GM21515 (cell line): ENCODE results near the gene LMOD2.

ENCODE experiments used
- ATAC-seq: cut with Tn5 transposase; IDR thresholded peaks from one replicate; pipeline ENCODE4 v1.9.1; 2021; ENCODE audit not compliant: unreplicated experiment

LMOD2 gene

GRCh38 chr7:123637878-123638277 is 17.8 kb upstream of the LMOD2 start:
- ATAC-seq: no peak

- no peak for ATAC-seq
Observed at GRCh38 chr7:123639631-123640030, 16.0 kb upstream of the LMOD2 start.

- ATAC-seq: no peak
Observed at GRCh38 chr7:123640583-123640982, 15.1 kb upstream of the LMOD2 start.

- no peak for ATAC-seq
Observed at GRCh38 chr7:123641901-123642300, 13.8 kb upstream of the LMOD2 start.

- no peak for ATAC-seq
Observed at GRCh38 chr7:123643495-123644441, 11.9 kb upstream of the LMOD2 start.

- ATAC-seq: no peak
Observed at GRCh38 chr7:123645516-123645915, 10.2 kb upstream of the LMOD2 start.

GRCh38 chr7:123647106-123647730 is 8.4 kb upstream of the LMOD2 start:
- no peak for ATAC-seq

- ATAC-seq: no peak
Observed at GRCh38 chr7:123649964-123650363, 5.7 kb upstream of the LMOD2 start.

- no peak for ATAC-seq
Observed at GRCh38 chr7:123650595-123650994, 5.1 kb upstream of the LMOD2 start.

GRCh38 chr7:123652406-123652805 is 3.3 kb upstream of the LMOD2 start:
- ATAC-seq: no peak

GRCh38 chr7:123653162-123653561 is 2.5 kb upstream of the LMOD2 start:
- ATAC-seq: no peak

GRCh38 chr7:123656544-123657303 is 1.1 kb downstream of the LMOD2 start:
- ATAC-seq: no peak

- ATAC-seq: no peak
Observed at GRCh38 chr7:123657304-123657685, 1.6 kb downstream of the LMOD2 start.

- no peak for ATAC-seq
Observed at GRCh38 chr7:123658023-123658422, 2.4 kb downstream of the LMOD2 start.

- no peak for ATAC-seq
Observed at GRCh38 chr7:123660514-123661354, 5.1 kb downstream of the LMOD2 start.

GRCh38 chr7:123661765-123662164 is 6.1 kb downstream of the LMOD2 start:
- ATAC-seq: no peak

GRCh38 chr7:123662293-123662692 is 6.6 kb downstream of the LMOD2 start:
- ATAC-seq: no peak

- no peak for ATAC-seq
Observed at GRCh38 chr7:123662755-123663154, 7.1 kb downstream of the LMOD2 start.

GRCh38 chr7:123663200-123663599 is 7.5 kb downstream of the LMOD2 start:
- ATAC-seq: no peak

GRCh38 chr7:123665157-123665556 is 9.5 kb downstream of the LMOD2 start:
- no peak for ATAC-seq

- ATAC-seq: no peak
Observed at GRCh38 chr7:123665896-123666295, 10.2 kb downstream of the LMOD2 start.
